Measurements from ENCODE around the gene ZNF557.
A peak's percentile ranks its signal among the peaks of the same experiment; 100 is the strongest.

The ZNF557 gene

GRCh38 chr19:7074705-7075282 lies 5.3 kb downstream of the ZNF557 start:
- no peak for DNase-seq (ENCODE audit: low read depth)
- no peak for TF ChIP-seq CTCF (IDR thresholded peaks at IDR 0.05; ENCODE audit: control insufficient read depth, extremely low read depth, insufficient read depth)

GRCh38 chr19:7076151-7076550 lies 6.6 kb downstream of the ZNF557 start:
- no peak for DNase-seq (ENCODE audit: low read depth)
- H3K4me3 ChIP-seq (ENCODE audit: low read depth, low read length): no peak overlapping the region
- TF ChIP-seq CTCF (IDR thresholded peaks at IDR 0.05; ENCODE audit: control insufficient read depth, extremely low read depth, insufficient read depth): no peak

More at GRCh38 chr19:7074705-7075282, 5.3 kb downstream of the ZNF557 start:
- H3K4me3 ChIP-seq (ENCODE audit: low read depth, low read length): no peak overlapping the region

GRCh38 chr19:7078008-7078407 lies 8.5 kb downstream of the ZNF557 start:
- no peak overlapping the region for H3K4me3 ChIP-seq (ENCODE audit: low read depth, low read length)
- TF ChIP-seq CTCF (IDR thresholded peaks at IDR 0.05; ENCODE audit: control insufficient read depth, extremely low read depth, insufficient read depth): no peak
- DNase-seq (ENCODE audit: low read depth): no peak

GRCh38 chr19:7083076-7083956 lies 13.8 kb downstream of the ZNF557 start:
- no peak for DNase-seq (ENCODE audit: low read depth)
- TF ChIP-seq CTCF (IDR thresholded peaks at IDR 0.05; ENCODE audit: control insufficient read depth, extremely low read depth, insufficient read depth): no peak
- H3K4me3 ChIP-seq (ENCODE audit: low read depth, low read length): no peak overlapping the region

GRCh38 chr19:7088999-7089398 lies 19.5 kb downstream of the ZNF557 start:
- H3K4me3 ChIP-seq (ENCODE audit: low read depth, low read length): no peak overlapping the region
- TF ChIP-seq CTCF (IDR thresholded peaks at IDR 0.05; ENCODE audit: control insufficient read depth, extremely low read depth, insufficient read depth): no peak
- no peak for DNase-seq (ENCODE audit: low read depth)

GRCh38 chr19:7098096-7098495 lies 28.6 kb downstream of the ZNF557 start:
- no peak for TF ChIP-seq CTCF (IDR thresholded peaks at IDR 0.05; ENCODE audit: control insufficient read depth, extremely low read depth, insufficient read depth)
- peak overlapping the region; percentile 58 for H3K4me3 ChIP-seq (ENCODE audit: low read depth, low read length)
- no peak for DNase-seq (ENCODE audit: low read depth)
